Nephron progenitor cell (in vitro differentiated cells): ENCODE measurements around the gene PER1.

Experiments
- DNase-seq: peaks from one replicate; pipeline ENCODE4 v3.0.0; 2021
- H3K27ac Mint-ChIP-seq: 2 replicates; pipeline ENCODE4 v1.8.0; 2021; ENCODE audit warnings: mild to moderate bottlenecking, moderate library complexity, mixed read lengths
- H3K27me3 Mint-ChIP-seq: 2 replicates; pipeline ENCODE4 v1.8.0; 2021; ENCODE audit warnings: mild to moderate bottlenecking, low read depth, mixed read lengths; ENCODE audit not compliant: poor library complexity
- H3K36me3 Mint-ChIP-seq: 2 replicates; pipeline ENCODE4 v1.8.0; 2021; ENCODE audit warnings: low read depth, mixed read lengths
- H3K4me1 Mint-ChIP-seq: 2 replicates; pipeline ENCODE4 v1.8.0; 2021; ENCODE audit warnings: mixed read lengths
- H3K4me3 Mint-ChIP-seq: 2 replicates; pipeline ENCODE4 v1.8.0; 2021; ENCODE audit warnings: mild to moderate bottlenecking, moderate library complexity, mixed read lengths
- H3K9me3 Mint-ChIP-seq: 2 replicates; pipeline ENCODE4 v1.8.0; 2021; ENCODE audit warnings: mild to moderate bottlenecking, moderate library complexity, mixed read lengths
- CTCF ChIP-seq: fragments of 200-600 bp; sonication (generic); IDR thresholded peaks from 2 replicates; pipeline ENCODE4 v1.5.0; 2021; ENCODE audit warnings: antibody characterized with exemption

PER1 gene

GRCh38 chr17:8101721-8102120 is 50.5 kb downstream of the PER1 start:
- no peak for TF ChIP-seq CTCF
- H3K9me3 Mint-ChIP-seq, result no peaks in the 10 kb centered on the region
- H3K4me1 Mint-ChIP-seq, result peaks cover 8% of the 10 kb centered on the region
- peaks cover 58% of the 10 kb centered on the region for H3K27me3 Mint-ChIP-seq
- no peak overlapping the region for H3K27ac Mint-ChIP-seq
- H3K36me3 Mint-ChIP-seq, result no peaks in the 10 kb centered on the region
- DNase-seq, result no peak
- no peak overlapping the region for H3K4me3 Mint-ChIP-seq

GRCh38 chr17:8100763-8101162 is 51.4 kb downstream of the PER1 start:
- DNase-seq, result no peak
- no peak for TF ChIP-seq CTCF
- Mint-ChIP-seq H3K4me1 (peaks cover 8% of the 10 kb centered on the region), H3K4me3 (no peak overlapping the region), H3K9me3 (no peaks in the 10 kb centered on the region), H3K36me3 (no peaks in the 10 kb centered on the region), H3K27me3 (peaks cover 61% of the 10 kb centered on the region), H3K27ac (no peak overlapping the region)

DNA sequence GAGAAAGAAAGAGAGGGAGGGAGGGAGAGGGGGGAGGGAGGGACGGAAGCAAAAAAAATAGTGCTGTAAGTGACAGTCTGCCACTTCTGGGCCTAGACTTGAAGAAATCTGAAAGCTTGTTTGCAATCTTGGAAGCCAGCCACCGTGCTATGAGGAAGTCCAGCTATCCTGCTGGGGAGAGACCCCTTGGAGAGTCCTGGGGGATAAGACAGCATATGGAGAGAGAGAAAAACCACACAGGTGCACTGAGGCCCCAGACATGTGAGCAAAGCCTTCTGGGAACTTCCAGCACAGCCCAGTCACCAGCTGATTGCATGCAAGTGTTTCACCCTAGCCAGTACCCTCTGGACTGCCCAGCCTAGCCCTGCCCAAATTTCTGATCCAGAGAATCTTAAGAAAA is 52.1 kb downstream of the PER1 start:
- no peak for DNase-seq
- no peak for TF ChIP-seq CTCF
- Mint-ChIP-seq H3K9me3 (no peaks in the 10 kb centered on the region), H3K4me1 (peaks cover 8% of the 10 kb centered on the region), H3K36me3 (no peaks in the 10 kb centered on the region), H3K27ac (no peak overlapping the region), H3K27me3 (peaks cover 60% of the 10 kb centered on the region), H3K4me3 (no peak overlapping the region)

GRCh38 chr17:8096541-8096940 is 55.7 kb downstream of the PER1 start:
- Mint-ChIP-seq H3K36me3 (no peaks in the 10 kb centered on the region), H3K9me3 (no peaks in the 10 kb centered on the region), H3K4me1 (peaks cover 11% of the 10 kb centered on the region), H3K4me3 (no peak overlapping the region), H3K27me3 (peaks cover 70% of the 10 kb centered on the region), H3K27ac (no peak overlapping the region)
- no peak for DNase-seq
- TF ChIP-seq CTCF, result no peak

DNA sequence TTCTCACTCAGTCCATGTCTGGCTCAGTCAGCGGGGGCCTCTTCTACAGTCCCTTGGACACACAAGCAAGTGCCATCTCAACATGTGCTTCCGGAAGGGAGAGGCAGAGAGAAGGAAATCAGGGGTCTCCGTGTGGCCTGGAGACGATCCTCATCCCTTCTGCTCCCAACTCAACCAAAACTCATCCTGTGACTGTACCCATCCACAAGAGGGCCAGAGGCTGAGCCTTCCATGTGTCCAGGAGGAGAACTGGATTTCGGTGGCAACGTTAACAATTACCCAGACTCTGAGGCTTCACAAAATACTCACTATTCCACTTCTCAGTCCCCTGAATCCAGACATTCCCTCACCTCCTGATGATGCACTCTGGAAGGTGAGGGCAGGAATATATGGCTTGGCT is 56.8 kb downstream of the PER1 start:
- H3K4me3 Mint-ChIP-seq, result no peak overlapping the region
- H3K36me3 Mint-ChIP-seq, result no peaks in the 10 kb centered on the region
- no peak for DNase-seq
- H3K27me3 Mint-ChIP-seq, result peaks cover 82% of the 10 kb centered on the region
- peaks cover 11% of the 10 kb centered on the region for H3K4me1 Mint-ChIP-seq
- H3K9me3 Mint-ChIP-seq, result no peaks in the 10 kb centered on the region
- no peak for TF ChIP-seq CTCF
- no peak overlapping the region for H3K27ac Mint-ChIP-seq

DNA sequence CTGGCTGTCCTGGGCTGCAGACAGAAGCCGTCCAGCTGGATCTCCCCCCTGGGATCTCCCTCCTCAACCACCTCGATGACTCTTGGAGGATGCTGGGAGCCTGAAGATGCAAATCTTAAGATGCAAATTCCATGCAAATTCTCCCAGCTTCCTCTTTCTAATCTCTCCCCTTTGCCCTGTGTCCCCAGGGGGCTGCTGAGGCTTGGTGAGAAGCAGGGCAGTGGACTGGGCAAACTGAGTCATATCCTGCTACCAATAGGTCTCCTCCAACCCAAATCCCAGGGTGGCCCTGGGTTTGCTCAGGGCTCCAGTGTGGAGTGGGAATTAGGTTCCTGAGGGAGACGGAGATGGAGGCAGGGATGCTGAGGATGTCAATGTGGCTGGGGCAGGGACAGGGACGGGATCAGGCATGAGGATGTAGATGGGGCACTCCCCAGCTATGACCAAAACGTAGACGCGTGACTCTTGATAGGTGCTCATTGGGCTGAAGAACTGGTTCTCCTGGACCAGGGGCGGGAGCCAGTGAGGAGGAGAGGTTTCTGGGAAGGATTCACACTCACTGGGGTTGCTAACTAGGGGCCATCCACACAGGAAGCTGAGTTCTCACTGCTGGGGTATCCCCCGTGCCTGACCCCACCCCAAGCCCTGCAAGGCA is 61.0 kb downstream of the PER1 start:
- Mint-ChIP-seq H3K36me3 (no peaks in the 10 kb centered on the region), H3K27ac (no peak overlapping the region), H3K9me3 (no peaks in the 10 kb centered on the region), H3K4me1 (peaks cover 4% of the 10 kb centered on the region), H3K4me3 (no peak overlapping the region), H3K27me3 (peaks cover 87% of the 10 kb centered on the region)
- no peak for TF ChIP-seq CTCF
- DNase-seq, result no peak
